GM20000 (cell line): ENCODE measurements around the gene GUCA2A.

Experiments used
- DNase-seq: peaks from one replicate; pipeline ENCODE4 v3.0.0; 2012; ENCODE audit warnings: low spot score
- CTCF ChIP-seq: IDR thresholded peaks from 2 replicates; pipeline ENCODE4 v1.5.1; 2012; ENCODE audit warnings: mild to moderate bottlenecking, control low read depth; ENCODE audit errors: extremely low read depth, missing control alignments

The GUCA2A gene

GRCh38 chr1:42176902-42177519 lies 12.5 kb upstream of the GUCA2A start:
- peak; percentile 74 for DNase-seq
- TF ChIP-seq CTCF: peak; percentile 45

- no peak for TF ChIP-seq CTCF
- DNase-seq: no peak
Observed at GRCh38 chr1:42175314-42176054, 10.9 kb upstream of the GUCA2A start.

- no peak for DNase-seq
- TF ChIP-seq CTCF: no peak
Observed at GRCh38 chr1:42173961-42174735, 9.6 kb upstream of the GUCA2A start.

DNA sequence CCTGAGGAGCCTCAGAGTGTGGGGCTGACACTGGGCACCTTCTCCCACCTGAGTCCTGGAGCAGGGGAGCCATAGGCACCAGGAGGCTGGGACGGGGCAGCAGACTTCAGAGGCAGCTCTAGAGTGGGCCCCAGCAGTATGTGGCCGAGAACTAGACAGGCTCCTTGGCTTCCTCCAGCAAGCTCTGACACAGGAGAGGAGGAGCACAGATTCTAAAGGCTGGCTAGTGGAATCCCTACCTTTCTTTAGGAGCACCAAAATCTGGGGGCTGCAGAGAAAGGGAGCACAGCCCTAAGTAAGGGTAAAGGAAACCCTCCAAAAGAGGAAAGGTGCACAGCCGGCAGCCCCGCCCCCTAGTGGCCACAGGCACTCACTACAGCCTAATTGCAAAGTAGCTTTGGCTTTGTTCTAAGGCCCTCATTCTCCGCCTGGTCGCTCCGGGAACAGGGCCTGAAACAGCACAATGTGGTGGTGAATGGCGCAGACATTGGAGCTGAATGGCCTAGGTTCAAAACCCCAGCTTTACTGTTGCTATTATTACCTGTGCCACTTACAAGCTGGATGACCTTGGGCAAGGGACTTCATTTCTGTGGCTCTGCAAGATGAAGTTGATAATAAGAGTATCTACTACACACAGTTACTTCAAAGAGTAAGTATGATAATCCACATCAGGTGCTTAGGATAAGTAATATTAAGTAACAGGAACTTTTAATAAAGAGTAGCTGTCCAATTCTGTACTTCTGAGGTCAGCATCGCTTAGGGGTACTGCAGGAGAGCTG lies 8.8 kb upstream of the GUCA2A start:
- DNase-seq: peak; percentile 83
- TF ChIP-seq CTCF: peak; percentile 99

- no peak for TF ChIP-seq CTCF
- no peak for DNase-seq
Observed at GRCh38 chr1:42172381-42173133, 8.0 kb upstream of the GUCA2A start.

GRCh38 chr1:42171679-42172266 lies 7.2 kb upstream of the GUCA2A start:
- no peak for TF ChIP-seq CTCF

More at GRCh38 chr1:42171679-42172266, 7.2 kb upstream of the GUCA2A start:
- DNase-seq: no peak
